HCT116 (cell line): Measurements from ENCODE around the gene CHST5. TPM values are rescaled to one million over a fixed set of nuclear protein-coding genes. Genes with fewer than 3 reads are reported as not detected.

ENCODE experiments used
- ATAC-seq: fragments of 200-7000 bp; cut with Tn5 transposase; 2 replicates; pipeline ENCODE4 v1.9.1; 2020; ENCODE audit warnings: mild to moderate bottlenecking, moderate library complexity
- BruUV-seq: library from RNA; stranded (reverse); fragments of 400-500 nt; replicated peaks from 2 replicates; lab custom pipeline; 2021; lab: Mats Ljungman, UMichigan
- CTCF ChIA-PET: fragments of 300-600 bp; sonication (Branson Sonifier 250); formaldehyde crosslinking; loops from one replicate; lab custom pipeline; 2021; ENCODE audit warnings: antibody characterized with exemption; lab: Charles Lee
- POLR2A ChIA-PET: fragments of 300-600, 350-600 bp; sonication (Branson Sonifier 250); formaldehyde crosslinking; loops from one replicate; lab custom pipeline; 2021; ENCODE audit warnings: antibody characterized with exemption; lab: Charles Lee
- RAD21 ChIA-PET, 2 experiments: fragments of 300-600 bp; sonication (Branson Sonifier 250); formaldehyde crosslinking; loops; one replicate each; lab custom pipeline; 2023; ENCODE audit warnings: low total read pairs in 2 of 2; ENCODE audit not compliant: uncharacterized antibody in 2 of 2, unreplicated experiment in 2 of 2, low non-redundant PET in 1 of 2; lab: Charles Lee
- DNase-seq: peaks from one replicate; pipeline ENCODE4 v3.0.0-alpha.2; 2010; ENCODE audit warnings: low read depth, low spot score
- H2AFZ ChIP-seq: fragments of 200-600 bp; shearing (Covaris generic), sonication (generic); 2 replicates; pipeline ENCODE4 v1.6.1; 2017; ENCODE audit warnings: low read depth, mixed run types, mixed read lengths, antibody characterized with exemption, low read length; ENCODE audit not compliant: poor library complexity, severe bottlenecking
- H3K27ac ChIP-seq: 2 replicates; pipeline ENCODE4 v1.5.1; 2012; ENCODE audit warnings: low read depth, low read length
- H3K27me3 ChIP-seq: fragments of 200-600 bp; sonication (generic); 2 replicates; pipeline ENCODE4 v1.6.1; 2016; ENCODE audit warnings: mixed run types, low read length, mixed read lengths; ENCODE audit not compliant: insufficient read depth
- H3K36me3 ChIP-seq, 2 experiments: fragments of 200-500 bp in 1 of 2; fragments of 200-600 bp in 1 of 2; sonication (Bioruptor generic) in 1 of 2; sonication (generic) in 1 of 2; 2 replicates each; pipeline versions ENCODE4 v1.5.1 to v1.6.1; 2014 to 2016; ENCODE audit warnings: low read length in 2 of 2, inconsistent platforms in 1 of 2, mixed read lengths in 1 of 2, mixed run types in 1 of 2; ENCODE audit not compliant: insufficient read depth in 2 of 2, control insufficient read depth in 1 of 2
- H3K4me1 ChIP-seq, 2 experiments: fragments of 200-600 bp in 1 of 2; sonication (generic) in 1 of 2; 2 replicates each; pipeline versions ENCODE4 v1.5.1 to v1.6.1; 2012 to 2017; ENCODE audit warnings: low read length in 2 of 2, inconsistent platforms in 1 of 2, mild to moderate bottlenecking in 1 of 2, mixed read lengths in 1 of 2, mixed run types in 1 of 2, moderate library complexity in 1 of 2; ENCODE audit not compliant: insufficient read depth in 2 of 2, control insufficient read depth in 1 of 2
- H3K4me2 ChIP-seq: fragments of 200-600 bp; sonication (generic); 2 replicates; pipeline ENCODE4 v1.6.1; 2017; ENCODE audit warnings: mixed run types, low read length, mixed read lengths
- H3K4me3 ChIP-seq, 2 experiments: fragments of 200-600 bp in 1 of 2; sonication (generic) in 1 of 2; replicated peaks in 1 of 2; 2 replicates each; pipeline ENCODE4 v1.5.1; 2011 to 2016; ENCODE audit warnings: low read length in 2 of 2, control low read depth in 1 of 2, low read depth in 1 of 2, mild to moderate bottlenecking in 1 of 2, mixed read lengths in 1 of 2, mixed run types in 1 of 2
- H3K79me2 ChIP-seq: fragments of 200-600 bp; sonication (generic); 2 replicates; pipeline ENCODE4 v1.6.1; 2017; ENCODE audit warnings: mild to moderate bottlenecking, mixed run types, low read length, moderate library complexity, mixed read lengths; ENCODE audit not compliant: insufficient read depth
- H3K9ac ChIP-seq: fragments of 200-600 bp; sonication (generic); 2 replicates; pipeline ENCODE4 v1.6.1; 2016; ENCODE audit warnings: low read length, mixed read lengths
- H3K9me2 ChIP-seq: fragments of 200-600 bp; sonication (generic), shearing (Covaris generic); 2 replicates; pipeline ENCODE4 v1.6.1; 2017; ENCODE audit warnings: mixed run types, mild to moderate bottlenecking, moderate library complexity; ENCODE audit not compliant: insufficient read depth
- H3K9me3 ChIP-seq, 2 experiments: fragments of 200-500 bp in 1 of 2; fragments of 200-600 bp in 1 of 2; sonication (Bioruptor generic) in 1 of 2; sonication (generic) in 1 of 2; 2 replicates each; pipeline ENCODE4 v1.6.1; 2014 to 2017; ENCODE audit warnings: low read length in 2 of 2, mixed read lengths in 2 of 2, inconsistent platforms in 1 of 2, low read depth in 1 of 2, mild to moderate bottlenecking in 1 of 2, mixed run types in 1 of 2, moderate library complexity in 1 of 2; ENCODE audit not compliant: control insufficient read depth in 1 of 2, insufficient read depth in 1 of 2
- H4K20me1 ChIP-seq: fragments of 200-600 bp; sonication (generic), shearing (Covaris generic); 2 replicates; pipeline ENCODE4 v1.6.1; 2017; ENCODE audit warnings: mixed run types, mild to moderate bottlenecking, moderate library complexity; ENCODE audit not compliant: insufficient read depth
- ATF3 ChIP-seq: IDR thresholded peaks from 2 replicates; pipeline ENCODE4 v1.6.1; 2012
- CBX3 ChIP-seq: IDR thresholded peaks from 2 replicates; pipeline ENCODE4 v1.6.1; 2012; ENCODE audit warnings: low read depth
- CTCF ChIP-seq, 3 experiments: fragments of 200-600 bp in 1 of 3; sonication (generic) in 1 of 3; IDR thresholded peaks in 2 of 3; conservative IDR thresholded peaks in 1 of 3; 2 replicates each; pipeline ENCODE4 v1.5.1; 2012 to 2017; ENCODE audit warnings: low read depth in 2 of 3, low read length in 2 of 3, antibody characterized with exemption in 1 of 3, borderline replicate concordance in 1 of 3, control low read depth in 1 of 3, mild to moderate bottlenecking in 1 of 3, mixed read lengths in 1 of 3, mixed run types in 1 of 3, moderate library complexity in 1 of 3; ENCODE audit not compliant: insufficient read depth in 1 of 3
- MAX ChIP-seq: IDR thresholded peaks from 2 replicates; pipeline ENCODE4 v1.6.1; 2012
- POLR2A ChIP-seq: IDR thresholded peaks from 2 replicates; pipeline ENCODE4 v1.7.0; 2011; ENCODE audit warnings: borderline replicate concordance; ENCODE audit not compliant: insufficient read depth, insufficient read length; ENCODE audit errors: extremely low read depth
- RAD21 ChIP-seq: IDR thresholded peaks from 2 replicates; pipeline ENCODE4 v1.6.1; 2012; ENCODE audit warnings: low read depth, mild to moderate bottlenecking
- SIN3A ChIP-seq: IDR thresholded peaks from 2 replicates; pipeline ENCODE4 v1.6.1; 2012; ENCODE audit warnings: low read depth
- SP1 ChIP-seq: IDR thresholded peaks from 2 replicates; pipeline ENCODE4 v1.6.1; 2012; ENCODE audit warnings: low read depth
- SRF ChIP-seq: IDR thresholded peaks from 2 replicates; pipeline ENCODE4 v1.6.1; 2012; ENCODE audit warnings: low read depth
- YY1 ChIP-seq: IDR thresholded peaks from 2 replicates; pipeline ENCODE4 v1.6.1; 2011; ENCODE audit warnings: low read length, low read depth, moderate library complexity, mild to moderate bottlenecking; ENCODE audit not compliant: insufficient replicate concordance; ENCODE audit errors: extremely low read depth
- ZFX ChIP-seq: fragments of 450-650 bp; IDR thresholded peaks from 2 replicates; pipeline ENCODE4 v1.6.1; 2017
- intact Hi-C: fragments of 100-400 bp; cut with micrococcal nuclease; formaldehyde crosslinking; loops from 2 replicates; pipeline ENCODE4 v1.10.0; 2022
- total RNA-seq: library from RNA; stranded (reverse); gene quantifications from one replicate; pipeline ENCODE4 v1.2.1, GENCODE V29; 2021; ENCODE audit not compliant: unreplicated experiment

CHST5 gene
- total RNA-seq, 1 experiment from 2014 or later = 0.32 TPM

GRCh38 chr16:75486014-75486675 is 49.8 kb downstream of the CHST5 start:
- CTCF ChIA-PET = interaction anchor here (1.7 to 3.4 kb wide), 2 partner anchors 21 to 31 kb away, joined by 4 to 23 read pairs; no protein-coding TSS in a partner anchor

More at GRCh38 chr16:75486014-75486675, 49.8 kb downstream of the CHST5 start:
- no peaks in the 10 kb centered on the region for H3K36me3 ChIP-seq
- H4K20me1 ChIP-seq = no peaks in the 10 kb centered on the region
- intact Hi-C loops = no loop called here
- peak; percentile 52; the same call in 1 of the 2 replicates for TF ChIP-seq CBX3
- TF ChIP-seq ZFX = no peak
- no peak for TF ChIP-seq POLR2A
- no peak for TF ChIP-seq SRF
- TF ChIP-seq ATF3 = no peak
- TF ChIP-seq RAD21 = no peak; the same call in 1 of the 2 replicates
- no peak for TF ChIP-seq YY1
- no peak for TF ChIP-seq SIN3A
- peak; percentile 68; the same call in 1 of the 2 replicates for TF ChIP-seq MAX
- TF ChIP-seq CTCF (IDR thresholded peaks at IDR 0.05 in 2 of 3, conservative IDR thresholded peaks at IDR 0.05 in 1 of 3; ENCODE audit: borderline replicate concordance in 1 of 3, insufficient read depth in 1 of 3, low read depth in 2 of 3, low read length in 2 of 3) = no peak
- TF ChIP-seq SP1 = peak; percentile 48; the same call in 1 of the 2 replicates
- H3K9me2 ChIP-seq = no peaks in the 10 kb centered on the region
- POLR2A ChIA-PET = no interaction called here
- RAD21 ChIA-PET = no interaction called here
- H3K27me3 ChIP-seq = no peaks in the 10 kb centered on the region
- H3K4me1 ChIP-seq = peaks cover 44 to 66% of the 10 kb centered on the region in 2 experiments
- 0 out of 2 replicates have a peak overlapping the region, but pooled peaks have one; percentile 16 for H3K9ac ChIP-seq
- BruUV-seq = no TSS peak
- H3K4me3 ChIP-seq = no peak overlapping the region
- ATAC-seq = no peak
- H3K9me3 ChIP-seq = no peaks in the 10 kb centered on the region
- no peak for DNase-seq
- H3K4me2 ChIP-seq = peak overlapping the region; percentile 72
- H2AFZ ChIP-seq = no peak overlapping the region
- peak overlapping the region; percentile 99 for H3K27ac ChIP-seq
- no peaks in the 10 kb centered on the region for H3K79me2 ChIP-seq
